GM19397 (cell line): ENCODE measurements around the gene C1QTNF9.
"Not testable (repeated sequence)": the region's sequence is repeated elsewhere in the genome, so short reads cannot be mapped to it uniquely, and the experiment has no call there.

Experiments
- ATAC-seq: cut with Tn5 transposase; IDR thresholded peaks from one replicate; pipeline ENCODE4 v1.9.1; 2021; ENCODE audit warnings: mild to moderate bottlenecking, moderate library complexity; ENCODE audit not compliant: unreplicated experiment

C1QTNF9 gene

GRCh38 chr13:24281188-24282008 lies 28.0 kb upstream of the C1QTNF9 start:
- no peak for ATAC-seq

DNA sequence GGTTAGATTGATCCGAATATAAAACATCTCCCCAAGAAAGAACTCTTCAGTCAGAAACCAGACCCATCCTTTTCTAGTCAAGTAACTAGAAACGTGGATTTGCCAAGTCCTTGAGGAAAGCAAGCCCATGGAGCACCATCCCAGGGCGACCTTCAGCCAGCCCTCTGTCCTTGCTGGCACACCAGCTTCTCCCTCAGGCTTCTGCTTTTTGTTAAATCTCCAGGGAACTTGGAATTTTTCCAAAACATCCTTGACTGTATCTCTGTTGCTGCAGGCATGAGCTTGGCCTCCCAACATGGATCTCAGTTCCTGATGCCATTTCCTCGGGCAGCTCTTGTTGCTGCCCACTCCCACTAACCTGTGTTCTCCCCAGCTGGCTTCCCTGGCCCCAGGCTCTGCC lies 27.1 kb upstream of the C1QTNF9 start:
- ATAC-seq: no peak

- no peak for ATAC-seq
Observed at GRCh38 chr13:24284889-24285565, 24.4 kb upstream of the C1QTNF9 start.

DNA sequence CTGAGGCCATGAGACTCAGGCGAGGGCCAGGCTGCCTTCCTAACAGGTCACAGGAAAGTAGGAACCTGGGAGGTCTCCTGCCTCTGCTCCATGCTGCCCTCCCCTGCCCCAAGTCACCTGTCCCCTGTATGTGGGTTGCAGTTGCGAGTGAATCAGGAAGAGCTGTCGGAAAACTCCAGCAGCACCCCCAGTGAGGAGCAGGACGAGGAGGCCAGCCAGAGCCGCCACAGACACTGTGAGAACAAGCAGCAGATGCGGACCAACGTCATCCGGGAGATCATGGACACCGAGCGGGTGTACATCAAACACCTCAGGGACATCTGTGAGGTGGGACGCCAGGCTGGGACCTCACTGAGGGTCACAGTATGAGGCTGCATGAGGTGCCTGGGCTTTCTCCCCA lies 22.8 kb upstream of the C1QTNF9 start:
- no peak for ATAC-seq

DNA sequence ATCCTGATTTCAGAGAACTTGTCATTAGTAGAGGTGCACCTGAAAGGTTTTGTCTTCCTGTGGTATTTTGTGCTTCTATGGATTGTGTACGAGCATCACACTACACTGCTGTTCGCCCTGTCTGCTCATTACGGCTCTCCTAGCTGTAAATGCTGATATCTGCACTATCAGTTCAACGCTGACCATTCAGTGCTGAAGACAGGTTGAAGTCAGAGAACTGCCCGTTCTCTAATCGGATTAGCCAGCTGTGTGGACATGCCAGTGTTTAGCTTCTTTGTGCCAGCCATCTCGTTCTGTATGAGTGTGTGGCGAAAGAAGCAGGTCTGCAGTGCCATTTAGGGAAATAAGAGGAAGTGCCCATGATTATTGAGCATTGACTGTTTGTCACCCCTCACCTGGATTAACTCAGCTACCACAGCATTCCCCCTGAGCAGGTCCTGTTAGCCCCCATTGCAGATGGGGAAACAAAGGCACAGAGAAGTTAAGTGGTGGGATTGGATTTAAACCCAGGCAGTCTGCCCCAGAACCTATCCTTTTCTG lies 21.6 kb upstream of the C1QTNF9 start:
- no peak for ATAC-seq

DNA sequence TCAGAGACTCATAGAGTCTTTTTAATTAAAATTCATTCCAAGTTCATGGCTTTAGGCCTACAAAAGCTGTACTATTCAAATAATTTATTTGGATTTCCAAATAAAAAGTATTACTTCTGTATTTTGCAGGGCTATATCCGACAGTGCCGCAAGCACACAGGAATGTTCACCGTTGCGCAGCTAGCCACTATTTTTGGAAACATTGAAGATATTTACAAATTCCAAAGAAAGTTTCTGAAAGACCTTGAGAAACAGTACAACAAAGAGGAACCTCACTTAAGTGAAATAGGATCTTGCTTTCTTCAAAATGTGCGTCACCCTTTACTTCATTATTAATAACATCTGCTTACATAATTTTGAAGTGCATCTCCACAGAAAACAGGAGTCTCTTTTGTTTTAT lies 20.5 kb upstream of the C1QTNF9 start:
- ATAC-seq: no peak

- ATAC-seq: no peak
Observed at GRCh38 chr13:24290280-24290932, 19.0 kb upstream of the C1QTNF9 start.

DNA sequence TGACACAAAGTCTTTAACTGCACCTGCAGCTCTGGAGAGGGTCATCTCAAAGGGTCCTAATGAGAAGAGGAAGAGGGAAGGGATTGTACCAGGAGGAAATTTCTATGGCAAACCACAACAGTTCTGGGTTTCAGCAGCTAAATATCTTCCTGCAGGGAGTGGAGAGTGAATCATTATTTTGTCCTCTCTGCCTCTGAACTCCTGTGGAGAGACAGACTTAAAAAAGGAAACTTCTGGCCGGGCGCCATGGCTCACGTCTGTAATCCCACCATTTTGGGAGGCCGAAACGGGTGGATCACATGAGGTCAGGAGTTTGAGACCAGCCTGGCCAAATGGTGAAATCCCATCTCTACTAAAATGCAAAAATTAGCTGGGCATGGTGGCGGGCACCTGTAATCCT lies 16.9 kb upstream of the C1QTNF9 start:
- ATAC-seq: no peak

- no peak for ATAC-seq
Observed at GRCh38 chr13:24293746-24294145, 15.6 kb upstream of the C1QTNF9 start.

DNA sequence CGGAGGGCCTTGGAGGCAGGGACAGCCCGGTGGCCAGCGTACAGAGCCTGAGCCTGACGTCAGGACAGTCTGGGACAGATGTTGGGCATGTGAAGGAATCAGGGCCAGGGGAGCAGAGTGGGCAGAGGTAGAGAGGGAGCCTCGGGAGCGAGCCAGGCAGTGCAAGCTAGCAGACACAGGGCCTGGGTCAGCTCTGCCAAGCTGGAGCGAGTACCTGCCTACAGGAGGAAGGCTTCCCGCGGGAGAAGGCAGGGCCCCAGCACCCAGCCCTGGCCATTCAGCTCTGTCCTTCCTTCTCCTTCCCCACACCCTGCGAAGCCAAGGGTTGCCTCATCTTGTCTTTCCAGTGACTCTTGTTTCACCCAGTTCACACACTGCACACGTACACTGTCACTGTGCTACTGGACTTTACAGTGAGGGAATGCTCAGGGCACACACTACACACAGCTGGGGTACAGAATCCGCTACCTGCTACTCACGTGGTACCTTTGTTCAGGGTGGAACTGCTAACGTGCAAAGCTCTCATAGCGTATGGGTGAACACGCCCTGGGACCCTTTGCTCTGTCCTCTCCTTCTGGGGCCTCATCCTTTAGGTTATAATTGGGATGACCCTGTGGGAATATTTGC lies 9.8 kb upstream of the C1QTNF9 start:
- ATAC-seq: no peak

GRCh38 chr13:24301434-24301833 lies 7.9 kb upstream of the C1QTNF9 start:
- no peak for ATAC-seq

DNA sequence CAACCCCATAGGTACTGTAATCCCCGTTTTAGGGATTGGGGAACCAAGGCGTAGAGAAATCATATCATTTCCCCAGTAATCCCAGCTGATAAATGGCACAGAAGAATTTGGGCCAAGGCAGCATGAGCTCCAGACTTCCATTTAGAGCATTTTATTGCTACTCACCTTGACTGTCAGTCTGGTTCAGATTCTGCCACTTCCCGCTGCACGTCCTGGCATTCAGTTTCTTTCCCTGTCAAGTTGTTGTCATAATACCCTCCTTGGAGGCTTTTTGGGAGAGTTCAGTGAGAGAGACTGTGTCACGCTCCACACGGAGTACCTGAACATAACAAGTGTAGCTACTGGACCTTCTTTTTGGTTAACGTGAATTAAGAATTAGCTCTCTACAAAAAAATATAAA lies 7.5 kb upstream of the C1QTNF9 start:
- ATAC-seq: no peak

DNA sequence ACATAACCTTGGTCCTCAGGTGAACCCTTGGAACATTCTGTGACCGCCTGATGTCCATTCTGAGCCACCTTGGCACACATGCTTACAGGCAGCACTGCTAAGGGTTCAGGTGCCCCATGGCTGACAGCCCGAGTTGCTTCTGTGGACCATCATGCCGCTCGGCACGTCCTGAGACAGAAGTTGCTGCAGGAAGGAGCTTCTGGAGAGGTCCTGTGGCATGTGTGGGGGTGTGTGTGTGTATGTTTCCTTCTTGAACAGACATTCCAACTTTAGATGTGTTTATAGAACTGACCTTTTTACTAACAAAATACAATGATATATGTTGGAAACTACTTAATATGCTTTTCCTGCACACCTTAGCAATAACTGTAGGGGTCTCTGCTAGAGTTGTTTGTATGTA lies 4.8 kb upstream of the C1QTNF9 start:
- no peak for ATAC-seq

DNA sequence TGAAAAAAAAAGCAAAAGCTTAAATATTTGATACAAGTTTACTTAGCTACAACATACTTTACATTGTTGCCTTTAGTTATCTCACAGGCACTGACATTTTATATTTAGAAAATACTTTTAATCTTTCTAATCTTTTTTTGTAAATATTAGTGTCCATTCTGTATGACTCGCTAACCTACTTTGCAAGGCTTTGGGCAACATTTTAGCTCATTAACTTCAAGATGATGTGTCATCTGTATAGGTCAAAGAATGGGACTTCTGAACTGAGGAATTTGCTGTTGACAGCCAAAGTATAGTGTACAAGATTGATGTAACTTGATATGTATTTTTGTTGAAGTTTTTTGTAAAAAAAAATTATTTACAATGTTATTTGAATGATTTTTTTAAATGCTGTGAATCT lies 2.7 kb upstream of the C1QTNF9 start:
- ATAC-seq: no peak

- no peak for ATAC-seq
Observed at GRCh38 chr13:24307211-24308067, 1.9 kb upstream of the C1QTNF9 start.

GRCh38 chr13:24308068-24308445 lies 1.3 kb upstream of the C1QTNF9 start:
- ATAC-seq: no peak

- no peak for ATAC-seq
Observed at GRCh38 chr13:24308488-24309020, 826 bp upstream of the C1QTNF9 start.

DNA sequence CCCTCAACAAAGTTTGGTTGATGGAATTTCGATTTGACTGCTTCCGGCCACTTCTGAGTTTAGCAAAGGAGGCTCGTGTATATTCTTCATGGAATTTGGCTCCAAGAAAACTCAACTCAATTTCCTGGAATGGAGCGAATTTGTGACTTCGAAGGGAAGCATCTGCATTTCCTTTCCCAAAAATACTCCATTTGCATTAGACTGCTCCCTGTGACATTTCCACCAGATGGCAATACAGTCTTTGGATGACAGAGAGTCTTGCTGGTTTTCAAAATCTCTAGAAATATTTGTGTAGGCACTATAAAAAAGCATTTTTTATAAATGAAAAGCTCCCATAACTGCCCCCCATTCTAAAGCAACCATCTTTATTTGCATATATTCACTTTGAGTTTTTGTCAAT lies 4.1 kb downstream of the C1QTNF9 start:
- no peak for ATAC-seq

- ATAC-seq: not testable (repeated sequence)
Observed at GRCh38 chr13:24317835-24318234, 8.5 kb downstream of the C1QTNF9 start.

GRCh38 chr13:24318878-24319277 lies 9.5 kb downstream of the C1QTNF9 start:
- not testable (repeated sequence) for ATAC-seq
